K562 (cell line): ENCODE measurements around the gene RNF26. TPM values are rescaled to one million over a fixed set of nuclear protein-coding genes. Genes with fewer than 3 reads are reported as not detected.

ENCODE experiments used
- BCL6 ChIP-seq: fragments of 250-450 bp; sonication (Bioruptor Pico); IDR thresholded peaks from 2 replicates; pipeline ENCODE4 v1.4.0; 2020
- BRCA1 ChIP-seq, 2 experiments: fragments of 450-650 bp in 1 of 2; sonication (generic) in 1 of 2; formaldehyde crosslinking in 1 of 2; IDR thresholded peaks; 2 replicates each; pipeline versions ENCODE4 v1.5.0 to v1.6.1; 2017 to 2020; ENCODE audit warnings: mild to moderate bottlenecking in 1 of 2, missing genetic modification reagents in 1 of 2
- CREM ChIP-seq: IDR thresholded peaks from 2 replicates; pipeline ENCODE4 v1.6.1; 2014; ENCODE audit warnings: antibody characterized with exemption, low read depth
- FOS ChIP-seq: IDR thresholded peaks from 3 replicates; pipeline ENCODE4 v1.6.1; 2011; ENCODE audit not compliant: insufficient read length; ENCODE audit errors: extremely low read depth
- FOXM1 ChIP-seq, 2 experiments: fragments of 450-650 bp in 1 of 2; sonication (generic) in 1 of 2; formaldehyde crosslinking in 1 of 2; IDR thresholded peaks; 2 replicates each; pipeline versions ENCODE4 v1.6.1 to v1.9.0; 2017 to 2022; ENCODE audit warnings: low read depth in 2 of 2, mild to moderate bottlenecking in 2 of 2, missing genetic modification reagents in 1 of 2, moderate library complexity in 1 of 2
- GABPB1 ChIP-seq: sonication (generic); formaldehyde crosslinking; IDR thresholded peaks from 2 replicates; pipeline ENCODE4 v1.8.0; 2022; ENCODE audit warnings: mild to moderate bottlenecking, missing genetic modification reagents
- KAT8 ChIP-seq: fragments of 450-650 bp; IDR thresholded peaks from 2 replicates; pipeline ENCODE4 v1.6.1; 2016; ENCODE audit warnings: low read depth, mild to moderate bottlenecking
- NRF1 ChIP-seq, 2 experiments: fragments of 450-650 bp; IDR thresholded peaks in 1 of 2; conservative IDR thresholded peaks in 1 of 2; 2 replicates each; pipeline ENCODE4 v1.6.1; 2014; ENCODE audit warnings: mild to moderate bottlenecking in 2 of 2
- RUNX1 ChIP-seq: sonication (generic); IDR thresholded peaks from 2 replicates; pipeline ENCODE4 v1.6.1; 2016; ENCODE audit warnings: antibody characterized with exemption, low read depth
- TBL1XR1 ChIP-seq, 2 experiments: IDR thresholded peaks; 2 replicates each; pipeline ENCODE4 v1.6.1; 2012; ENCODE audit warnings: improper control_type of control experiment in 2 of 2, low read length in 2 of 2, mild to moderate bottlenecking in 1 of 2
- TGIF2 ChIP-seq: sonication (generic); formaldehyde crosslinking; IDR thresholded peaks from 2 replicates; pipeline ENCODE4 v1.8.1; 2022; ENCODE audit warnings: mild to moderate bottlenecking, missing genetic modification reagents, moderate library complexity
- ZNF384 ChIP-seq: IDR thresholded peaks from 2 replicates; pipeline ENCODE4 v1.6.1; 2012; ENCODE audit warnings: low read depth, low read length, improper control_type of control experiment
- ZNF785 ChIP-seq: fragments of 250-450 bp; sonication (Bioruptor Pico); IDR thresholded peaks from 2 replicates; pipeline ENCODE4 v1.4.0; 2020; ENCODE audit warnings: mild to moderate bottlenecking
- ZZZ3 ChIP-seq: fragments of 450-650 bp; IDR thresholded peaks from 2 replicates; pipeline ENCODE4 v1.6.1; 2016; ENCODE audit warnings: antibody characterized with exemption, mild to moderate bottlenecking, moderate library complexity
- polyA plus RNA-seq, 8 experiments: library from polyadenylated mRNA; depleted of rRNA in 4 of 8; stranded (reverse) in 5 of 8; unstranded in 3 of 8; fragments of >200 nt; fragmentation: Nextera tagmentation in 2 of 8; fragmentation: Illumina TruSeq in 1 of 8; extraction: Ambion mirVana in 2 of 8; extraction: Trizol in 1 of 8; gene quantifications; 2 replicates each; pipeline versions ENCODE4 v1.2.1 to v1.2.3, GENCODE V29; 2011 to 2014; ENCODE audit warnings: inconsistent platforms in 1 of 8, missing spikeins in 1 of 8
- total RNA-seq, 7 experiments: library from RNA; depleted of rRNA in 6 of 7; stranded (reverse); fragments of >200 nt in 6 of 7; fragmentation: Illumina TruSeq in 2 of 7; extraction: Trizol in 2 of 7; gene quantifications; 2 replicates each; pipeline versions ENCODE4 v1.2.1 to v1.2.3, GENCODE V29; 2011 to 2021; ENCODE audit warnings: low replicate concordance in 1 of 7
- TF ChIP-seq, protein P1 (sequence below): fragments of 450-650 bp; IDR thresholded peaks from 2 replicates; pipeline ENCODE4 v1.6.1; 2016; ENCODE audit warnings: mild to moderate bottlenecking, moderate library complexity

RNF26 gene
- total and polyA plus RNA-seq, 9 of the 15 experiments (the other 6 are each of a cell fraction or from before 2014, with no cell fraction given), result 5.3 to 53.6 (median 12.7) TPM

- TF ChIP-seq FOXM1 (IDR thresholded peaks at IDR 0.05; ENCODE audit: low read depth) (no peak), FOXM1 (CRISPR knock-in tag; IDR thresholded peaks at IDR 0.05; ENCODE audit: low read depth) (no peak; the same call in 1 of the 2 replicates), TGIF2 (no peak), ZZZ3 (no peak), KAT8 (no peak), ZNF785 (CRISPR knock-in tag) (no peak), RUNX1 (no peak), NRF1 (conservative IDR thresholded peaks at IDR 0.05 in 1 of 2, IDR thresholded peaks at IDR 0.05 in 1 of 2) (peak; percentile 68 to 74), GABPB1 (CRISPR knock-in tag) (peak; percentile 91), ZNF384 (no peak), FOS (no peak), CREM (peak; percentile 97), BRCA1 (IDR thresholded peaks at IDR 0.05) (no peak), BRCA1 (CRISPR knock-in tag; IDR thresholded peaks at IDR 0.05) (no peak), BCL6 (CRISPR knock-in tag) (no peak), TBL1XR1 (IDR thresholded peaks at IDR 0.05; ENCODE audit: low read length in 2 of 2) (peak in 1 of 2 experiments; percentile 63; a peak in 1 of 4 replicates)
- TF ChIP-seq, protein P1, sequence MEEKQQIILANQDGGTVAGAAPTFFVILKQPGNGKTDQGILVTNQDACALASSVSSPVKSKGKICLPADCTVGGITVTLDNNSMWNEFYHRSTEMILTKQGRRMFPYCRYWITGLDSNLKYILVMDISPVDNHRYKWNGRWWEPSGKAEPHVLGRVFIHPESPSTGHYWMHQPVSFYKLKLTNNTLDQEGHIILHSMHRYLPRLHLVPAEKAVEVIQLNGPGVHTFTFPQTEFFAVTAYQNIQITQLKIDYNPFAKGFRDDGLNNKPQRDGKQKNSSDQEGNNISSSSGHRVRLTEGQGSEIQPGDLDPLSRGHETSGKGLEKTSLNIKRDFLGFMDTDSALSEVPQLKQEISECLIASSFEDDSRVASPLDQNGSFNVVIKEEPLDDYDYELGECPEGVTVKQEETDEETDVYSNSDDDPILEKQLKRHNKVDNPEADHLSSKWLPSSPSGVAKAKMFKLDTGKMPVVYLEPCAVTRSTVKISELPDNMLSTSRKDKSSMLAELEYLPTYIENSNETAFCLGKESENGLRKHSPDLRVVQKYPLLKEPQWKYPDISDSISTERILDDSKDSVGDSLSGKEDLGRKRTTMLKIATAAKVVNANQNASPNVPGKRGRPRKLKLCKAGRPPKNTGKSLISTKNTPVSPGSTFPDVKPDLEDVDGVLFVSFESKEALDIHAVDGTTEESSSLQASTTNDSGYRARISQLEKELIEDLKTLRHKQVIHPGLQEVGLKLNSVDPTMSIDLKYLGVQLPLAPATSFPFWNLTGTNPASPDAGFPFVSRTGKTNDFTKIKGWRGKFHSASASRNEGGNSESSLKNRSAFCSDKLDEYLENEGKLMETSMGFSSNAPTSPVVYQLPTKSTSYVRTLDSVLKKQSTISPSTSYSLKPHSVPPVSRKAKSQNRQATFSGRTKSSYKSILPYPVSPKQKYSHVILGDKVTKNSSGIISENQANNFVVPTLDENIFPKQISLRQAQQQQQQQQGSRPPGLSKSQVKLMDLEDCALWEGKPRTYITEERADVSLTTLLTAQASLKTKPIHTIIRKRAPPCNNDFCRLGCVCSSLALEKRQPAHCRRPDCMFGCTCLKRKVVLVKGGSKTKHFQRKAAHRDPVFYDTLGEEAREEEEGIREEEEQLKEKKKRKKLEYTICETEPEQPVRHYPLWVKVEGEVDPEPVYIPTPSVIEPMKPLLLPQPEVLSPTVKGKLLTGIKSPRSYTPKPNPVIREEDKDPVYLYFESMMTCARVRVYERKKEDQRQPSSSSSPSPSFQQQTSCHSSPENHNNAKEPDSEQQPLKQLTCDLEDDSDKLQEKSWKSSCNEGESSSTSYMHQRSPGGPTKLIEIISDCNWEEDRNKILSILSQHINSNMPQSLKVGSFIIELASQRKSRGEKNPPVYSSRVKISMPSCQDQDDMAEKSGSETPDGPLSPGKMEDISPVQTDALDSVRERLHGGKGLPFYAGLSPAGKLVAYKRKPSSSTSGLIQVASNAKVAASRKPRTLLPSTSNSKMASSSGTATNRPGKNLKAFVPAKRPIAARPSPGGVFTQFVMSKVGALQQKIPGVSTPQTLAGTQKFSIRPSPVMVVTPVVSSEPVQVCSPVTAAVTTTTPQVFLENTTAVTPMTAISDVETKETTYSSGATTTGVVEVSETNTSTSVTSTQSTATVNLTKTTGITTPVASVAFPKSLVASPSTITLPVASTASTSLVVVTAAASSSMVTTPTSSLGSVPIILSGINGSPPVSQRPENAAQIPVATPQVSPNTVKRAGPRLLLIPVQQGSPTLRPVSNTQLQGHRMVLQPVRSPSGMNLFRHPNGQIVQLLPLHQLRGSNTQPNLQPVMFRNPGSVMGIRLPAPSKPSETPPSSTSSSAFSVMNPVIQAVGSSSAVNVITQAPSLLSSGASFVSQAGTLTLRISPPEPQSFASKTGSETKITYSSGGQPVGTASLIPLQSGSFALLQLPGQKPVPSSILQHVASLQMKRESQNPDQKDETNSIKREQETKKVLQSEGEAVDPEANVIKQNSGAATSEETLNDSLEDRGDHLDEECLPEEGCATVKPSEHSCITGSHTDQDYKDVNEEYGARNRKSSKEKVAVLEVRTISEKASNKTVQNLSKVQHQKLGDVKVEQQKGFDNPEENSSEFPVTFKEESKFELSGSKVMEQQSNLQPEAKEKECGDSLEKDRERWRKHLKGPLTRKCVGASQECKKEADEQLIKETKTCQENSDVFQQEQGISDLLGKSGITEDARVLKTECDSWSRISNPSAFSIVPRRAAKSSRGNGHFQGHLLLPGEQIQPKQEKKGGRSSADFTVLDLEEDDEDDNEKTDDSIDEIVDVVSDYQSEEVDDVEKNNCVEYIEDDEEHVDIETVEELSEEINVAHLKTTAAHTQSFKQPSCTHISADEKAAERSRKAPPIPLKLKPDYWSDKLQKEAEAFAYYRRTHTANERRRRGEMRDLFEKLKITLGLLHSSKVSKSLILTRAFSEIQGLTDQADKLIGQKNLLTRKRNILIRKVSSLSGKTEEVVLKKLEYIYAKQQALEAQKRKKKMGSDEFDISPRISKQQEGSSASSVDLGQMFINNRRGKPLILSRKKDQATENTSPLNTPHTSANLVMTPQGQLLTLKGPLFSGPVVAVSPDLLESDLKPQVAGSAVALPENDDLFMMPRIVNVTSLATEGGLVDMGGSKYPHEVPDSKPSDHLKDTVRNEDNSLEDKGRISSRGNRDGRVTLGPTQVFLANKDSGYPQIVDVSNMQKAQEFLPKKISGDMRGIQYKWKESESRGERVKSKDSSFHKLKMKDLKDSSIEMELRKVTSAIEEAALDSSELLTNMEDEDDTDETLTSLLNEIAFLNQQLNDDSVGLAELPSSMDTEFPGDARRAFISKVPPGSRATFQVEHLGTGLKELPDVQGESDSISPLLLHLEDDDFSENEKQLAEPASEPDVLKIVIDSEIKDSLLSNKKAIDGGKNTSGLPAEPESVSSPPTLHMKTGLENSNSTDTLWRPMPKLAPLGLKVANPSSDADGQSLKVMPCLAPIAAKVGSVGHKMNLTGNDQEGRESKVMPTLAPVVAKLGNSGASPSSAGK, result no peak
Observed at GRCh38 chr11:119318240-119319135, 15.8 kb upstream of the RNF26 start (continued).
